Neural crest cell (in vitro differentiated cells): ENCODE data around the gene DPYSL4. TPM values are rescaled to one million over a fixed set of nuclear protein-coding genes. Genes with fewer than 3 reads are reported as not detected.

ENCODE experiments used
- DNase-seq: peaks from one replicate; pipeline ENCODE4 v3.0.0; 2021; ENCODE audit warnings: low read depth, mixed read lengths, low spot score
- H3K27ac Mint-ChIP-seq: one replicate; pipeline ENCODE4 v1.8.0; 2021; ENCODE audit warnings: mild to moderate bottlenecking, mixed read lengths; ENCODE audit not compliant: unreplicated experiment
- H3K27me3 Mint-ChIP-seq: 2 replicates; pipeline ENCODE4 v1.8.0; 2021; ENCODE audit warnings: low read depth, mild to moderate bottlenecking, mixed read lengths
- H3K36me3 Mint-ChIP-seq: 2 replicates; pipeline ENCODE4 v1.8.0; 2021; ENCODE audit warnings: low read depth, mild to moderate bottlenecking, mixed read lengths
- H3K4me1 Mint-ChIP-seq: 2 replicates; pipeline ENCODE4 v1.8.0; 2021; ENCODE audit warnings: mixed read lengths
- H3K4me3 Mint-ChIP-seq: one replicate; pipeline ENCODE4 v1.8.0; 2021; ENCODE audit warnings: mild to moderate bottlenecking, mixed read lengths
- H3K9me3 Mint-ChIP-seq: 2 replicates; pipeline ENCODE4 v1.8.0; 2021; ENCODE audit warnings: mixed read lengths
- CTCF ChIP-seq: fragments of 200-600 bp; sonication (generic); conservative IDR thresholded peaks from 2 replicates; pipeline ENCODE4 v1.5.0; 2021; ENCODE audit warnings: antibody characterized with exemption, mild to moderate bottlenecking
- total RNA-seq: library from RNA; stranded (reverse); gene quantifications from 2 replicates; pipeline ENCODE4 v1.2.1, GENCODE V29; 2021

The DPYSL4 gene
- total RNA-seq, 1 donor from 2014 or later: 155 TPM

GRCh38 chr10:132172091-132173066 lies 14.4 kb upstream of the DPYSL4 start:
- H3K4me3 Mint-ChIP-seq: no peak overlapping the region
- DNase-seq: no peak
- H3K36me3 Mint-ChIP-seq: no peaks in the 10 kb centered on the region
- H3K27ac Mint-ChIP-seq: no peak overlapping the region
- peaks cover 4% of the 10 kb centered on the region for H3K9me3 Mint-ChIP-seq
- H3K4me1 Mint-ChIP-seq: peaks cover 22% of the 10 kb centered on the region
- TF ChIP-seq CTCF: no peak
- H3K27me3 Mint-ChIP-seq: peaks cover 43% of the 10 kb centered on the region

- Mint-ChIP-seq H3K27me3 (peaks cover 51% of the 10 kb centered on the region), H3K27ac (no peak overlapping the region), H3K9me3 (peaks cover 4% of the 10 kb centered on the region), H3K36me3 (no peaks in the 10 kb centered on the region), H3K4me3 (peak overlapping the region; percentile 62), H3K4me1 (peaks cover 26% of the 10 kb centered on the region)
- no peak for DNase-seq
- TF ChIP-seq CTCF: no peak
Observed at GRCh38 chr10:132173185-132173584, 13.6 kb upstream of the DPYSL4 start.

GRCh38 chr10:132174237-132174636 lies 12.5 kb upstream of the DPYSL4 start:
- TF ChIP-seq CTCF: no peak
- Mint-ChIP-seq H3K36me3 (no peaks in the 10 kb centered on the region), H3K4me3 (no peak overlapping the region), H3K27ac (no peak overlapping the region), H3K9me3 (peaks cover 4% of the 10 kb centered on the region), H3K27me3 (peaks cover 56% of the 10 kb centered on the region), H3K4me1 (peaks cover 26% of the 10 kb centered on the region)
- DNase-seq: no peak

- Mint-ChIP-seq H3K36me3 (no peaks in the 10 kb centered on the region), H3K9me3 (peaks cover 4% of the 10 kb centered on the region), H3K27ac (no peak overlapping the region), H3K27me3 (peaks cover 60% of the 10 kb centered on the region), H3K4me1 (peaks cover 26% of the 10 kb centered on the region), H3K4me3 (no peak overlapping the region)
- no peak for DNase-seq
- no peak for TF ChIP-seq CTCF
Observed at GRCh38 chr10:132175408-132175807, 11.3 kb upstream of the DPYSL4 start.

GRCh38 chr10:132175907-132176581 lies 10.7 kb upstream of the DPYSL4 start:
- peaks cover 4% of the 10 kb centered on the region for H3K9me3 Mint-ChIP-seq
- TF ChIP-seq CTCF: no peak
- H3K4me3 Mint-ChIP-seq: peak overlapping the region; percentile 35
- peak; percentile 16 for DNase-seq
- peaks cover 26% of the 10 kb centered on the region for H3K4me1 Mint-ChIP-seq
- H3K27me3 Mint-ChIP-seq: peaks cover 61% of the 10 kb centered on the region
- no peaks in the 10 kb centered on the region for H3K36me3 Mint-ChIP-seq
- H3K27ac Mint-ChIP-seq: no peak overlapping the region
